Stimulated activated CD8-positive, alpha-beta memory T cell treated with anti-CD3 and anti-CD28 coated beads, Interleukin-12 subunit alpha, Interleukin-12 subunit beta, amount 100 ng/mL, for 24 hours (primary cell): ENCODE data around the gene CLCA4.

ENCODE experiments used
- DNase-seq: peaks from one replicate; pipeline ENCODE4 v3.0.0-alpha.2; 2020; ENCODE audit errors: extremely low read depth

CLCA4 gene

GRCh38 chr1:86616871-86617270 lies 70.0 kb downstream of the CLCA4 start:
- DNase-seq = no peak

DNA sequence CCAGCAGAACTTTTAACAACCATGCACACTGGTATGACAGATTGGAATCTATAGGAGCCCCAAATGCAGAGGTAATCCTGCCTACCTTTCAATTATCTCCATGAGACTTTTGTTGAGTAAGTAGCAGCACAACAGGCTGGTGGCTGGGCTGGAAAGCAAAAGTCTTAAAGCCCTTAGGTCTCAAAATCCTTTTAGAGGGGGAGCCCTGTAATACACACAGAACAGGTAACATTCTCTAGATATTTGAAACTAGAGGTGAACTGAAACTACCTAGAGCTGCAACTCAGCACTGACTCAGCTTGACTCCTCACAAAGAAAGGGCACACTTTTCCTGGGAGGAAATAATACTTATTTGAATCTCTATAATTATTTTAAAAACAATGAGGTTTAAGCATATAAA lies 71.5 kb downstream of the CLCA4 start:
- no peak for DNase-seq

DNA sequence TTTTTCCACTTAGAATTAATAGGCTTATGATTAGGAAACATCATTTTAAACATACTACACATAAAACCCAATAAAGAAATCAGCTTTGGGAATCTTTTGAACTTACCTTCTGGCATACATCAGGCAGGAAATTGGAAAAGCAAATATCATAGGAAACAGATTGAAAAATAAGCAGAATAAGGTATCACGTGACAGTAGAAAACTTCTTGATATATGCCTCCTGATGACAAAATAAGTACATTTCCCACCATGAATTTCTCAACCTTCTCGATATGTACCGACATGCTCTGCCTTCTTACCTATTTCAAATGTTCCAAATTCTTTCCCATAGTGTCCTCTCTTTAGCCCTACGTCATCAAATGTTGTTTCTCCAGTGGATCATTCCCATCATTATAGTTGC lies 72.4 kb downstream of the CLCA4 start:
- DNase-seq = no peak

DNA sequence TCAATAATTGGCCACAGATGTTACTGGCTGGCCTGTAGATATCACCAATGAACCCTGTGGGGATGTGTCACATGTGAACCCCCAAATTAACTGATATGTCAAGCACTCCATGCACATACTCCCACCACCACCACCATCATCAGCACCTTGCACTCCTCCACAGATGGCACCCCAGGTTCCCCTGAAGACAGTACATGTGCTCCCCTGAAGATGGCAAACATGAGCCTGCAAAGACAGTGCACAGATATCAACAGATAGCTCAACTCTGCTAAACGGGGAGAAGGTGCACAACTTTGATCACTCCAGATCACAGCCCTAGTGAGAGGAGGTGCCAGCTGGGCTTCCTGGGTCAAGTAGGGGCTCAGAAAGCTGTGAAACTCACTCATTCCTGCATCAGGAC lies 74.4 kb downstream of the CLCA4 start:
- no peak for DNase-seq
